HG03571 (cell line): ENCODE data around the gene GLCE.
"Not testable (repeated sequence)": the region's sequence is repeated elsewhere in the genome, so short reads cannot be mapped to it uniquely, and the experiment has no call there.

ENCODE experiments used
- ATAC-seq: cut with Tn5 transposase; IDR thresholded peaks from one replicate; pipeline ENCODE4 v1.9.1; 2021; ENCODE audit not compliant: unreplicated experiment

GLCE gene

DNA sequence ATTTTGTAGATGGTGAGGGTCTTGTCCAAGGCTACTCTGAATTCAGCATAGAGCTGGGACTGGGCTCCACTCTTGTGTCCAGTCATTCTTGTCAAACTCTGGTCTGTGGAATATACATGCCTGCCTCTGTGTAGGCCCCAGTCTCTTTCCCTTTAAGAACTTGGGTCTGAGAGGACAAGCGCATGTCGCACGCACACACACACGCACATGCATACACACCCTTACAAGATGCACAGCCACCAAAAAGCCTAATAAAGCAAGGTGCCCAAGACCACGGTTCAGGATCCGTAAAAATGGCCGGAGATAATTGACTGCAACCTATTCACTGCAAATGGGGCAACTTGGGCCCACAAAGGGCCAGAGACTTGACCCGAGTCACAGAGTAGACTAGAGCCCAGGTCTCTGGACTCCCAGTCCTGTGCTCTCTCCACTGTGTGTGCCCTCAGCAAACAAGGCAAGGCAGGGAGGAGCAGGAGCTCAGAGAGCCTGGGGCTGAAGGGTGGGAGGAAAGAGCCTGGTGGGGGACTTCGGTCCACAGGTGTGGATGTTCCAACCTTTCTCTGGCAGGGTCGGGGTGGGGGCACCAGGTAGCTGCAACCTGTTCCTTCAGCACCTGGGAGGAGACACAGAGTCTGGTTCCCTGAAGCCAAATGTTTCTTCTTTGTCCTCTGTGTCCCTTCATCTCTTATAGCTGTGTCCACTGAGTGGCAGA is 137.4 kb downstream of the GLCE start:
- no peak for ATAC-seq

DNA sequence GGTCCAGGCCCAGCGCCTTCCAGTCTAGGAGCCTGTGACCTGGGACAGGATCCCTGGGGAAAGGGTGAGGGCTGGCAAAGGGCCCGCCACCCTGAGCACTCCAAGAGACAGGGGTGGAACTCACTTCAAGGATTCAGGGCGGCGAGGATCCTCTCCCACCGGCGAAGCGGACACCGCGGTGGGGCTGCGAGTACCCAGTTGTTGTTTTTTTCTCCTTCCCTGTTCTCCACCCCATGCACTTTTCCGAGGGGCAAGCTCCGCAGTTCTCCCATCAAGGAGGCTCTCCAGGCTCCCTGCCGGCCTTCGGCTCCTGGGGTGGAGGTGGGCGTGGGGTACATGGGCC is 137.9 kb downstream of the GLCE start:
- no peak for ATAC-seq

DNA sequence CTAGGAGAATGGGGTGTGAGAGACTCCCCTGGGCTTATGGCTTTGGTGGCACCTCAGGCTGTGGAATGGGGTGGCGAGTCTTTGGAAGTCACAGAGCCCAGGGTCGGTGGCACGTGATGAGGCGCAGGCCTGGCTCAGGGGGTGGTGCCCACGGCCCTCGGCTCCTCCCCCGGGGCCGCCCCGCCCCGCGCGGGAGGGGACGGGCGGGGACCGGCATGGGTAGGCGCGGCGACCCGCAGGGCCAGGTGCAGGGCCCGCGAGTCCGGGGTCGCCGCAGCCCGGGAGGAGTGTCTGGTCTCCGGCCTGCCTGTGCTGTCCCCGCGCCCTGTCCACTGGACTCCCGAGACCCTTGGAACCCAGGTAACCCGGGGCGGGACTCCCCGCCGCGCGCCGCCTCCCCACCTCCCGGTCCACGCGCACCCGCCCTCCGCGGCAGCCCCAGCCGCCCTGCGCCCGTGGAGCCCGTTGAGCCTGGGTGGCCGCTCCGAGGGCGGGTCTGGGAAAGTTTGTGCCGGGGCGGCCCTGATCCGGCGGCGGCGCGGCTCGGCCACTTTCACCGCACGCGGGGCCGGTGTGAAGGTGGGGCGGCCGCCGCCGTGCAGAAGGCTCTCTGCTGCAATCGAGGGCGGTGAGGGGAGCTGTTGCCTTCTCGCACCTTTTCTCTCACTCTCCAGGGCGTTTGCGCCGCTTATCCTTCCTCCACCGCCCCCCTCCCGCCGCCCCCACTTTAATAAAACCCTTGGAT is 138.4 kb downstream of the GLCE start, which contains the start of gene PAQR5:
PAQR5 (plus strand) TSS at position 216 of the 745 bp plus-strand sequence. CDS start 61,169 bp downstream, outside the sequence.
- no peak for ATAC-seq

DNA sequence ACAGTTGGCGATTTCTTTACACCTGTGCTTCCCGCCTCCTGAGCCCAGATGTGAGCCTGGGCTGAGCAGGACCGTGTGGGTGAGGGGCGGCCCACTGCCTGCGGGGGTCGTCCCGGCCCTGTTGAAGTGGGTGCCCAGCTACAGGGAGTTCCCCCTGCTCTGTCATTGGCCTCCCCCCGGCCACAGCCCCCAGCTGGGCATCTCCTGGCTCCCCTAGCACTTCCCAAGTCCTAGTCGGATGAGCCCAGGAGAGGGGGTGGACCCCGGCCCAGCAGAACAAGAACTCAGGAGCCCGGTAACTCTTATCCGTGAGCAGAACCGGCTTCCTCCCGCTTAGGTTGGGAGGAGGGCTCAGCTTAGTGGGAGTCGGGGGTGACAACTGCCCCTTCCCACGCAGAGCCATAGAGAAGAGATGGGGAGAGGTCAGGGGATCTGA is 139.0 kb downstream of the GLCE start:
- ATAC-seq, result no peak

DNA sequence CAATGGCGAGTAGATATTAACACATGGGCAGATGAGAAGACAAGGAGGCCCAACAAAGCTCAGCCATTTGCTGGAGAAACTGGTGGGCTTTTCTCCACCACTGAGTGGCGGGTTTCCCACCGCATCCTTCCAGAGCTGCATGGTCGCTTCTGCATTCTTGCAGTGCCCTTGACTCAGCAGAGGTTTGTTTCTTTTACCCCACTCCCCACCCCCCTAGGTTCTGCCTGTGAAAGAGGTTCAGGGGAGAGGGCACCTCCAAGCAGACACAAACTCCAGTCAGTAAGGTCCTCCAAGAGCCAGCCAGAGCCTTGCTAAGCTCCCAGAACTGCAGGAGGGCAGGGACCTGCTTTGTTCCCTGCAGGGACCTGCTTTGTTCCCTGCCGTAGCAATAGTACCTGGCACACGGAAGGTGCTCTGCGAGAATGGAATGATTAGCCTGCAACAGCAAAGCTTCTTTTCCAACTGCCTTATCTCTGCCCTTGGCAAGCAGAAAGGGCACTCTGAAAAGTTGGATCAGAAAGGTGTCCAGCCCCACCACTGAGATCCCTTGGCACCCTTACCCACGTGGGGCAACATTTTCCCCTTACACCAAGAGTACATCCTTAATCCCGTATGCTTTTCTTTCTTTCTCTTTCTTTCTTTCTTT is 139.6 kb downstream of the GLCE start:
- no peak for ATAC-seq

DNA sequence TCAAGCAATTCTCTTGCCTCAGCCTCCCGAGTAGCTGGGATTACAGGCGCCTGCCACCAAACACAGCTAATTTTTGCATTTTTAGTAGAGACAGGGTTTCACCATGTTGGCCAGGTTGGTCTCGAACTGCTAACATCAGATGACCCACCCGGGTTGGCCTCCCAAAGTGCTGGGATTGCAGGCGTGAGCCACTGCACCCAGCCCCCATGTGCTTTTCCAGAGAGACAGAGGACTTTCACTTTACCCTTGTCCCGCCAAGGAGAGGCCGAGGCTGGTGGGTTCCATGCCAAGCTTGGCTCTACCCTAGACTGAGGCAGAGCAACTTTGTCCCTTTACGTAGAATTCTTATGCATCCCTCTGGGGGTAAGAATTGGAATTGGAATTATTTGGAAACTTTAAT is 140.7 kb downstream of the GLCE start:
- ATAC-seq, result not testable (repeated sequence)

DNA sequence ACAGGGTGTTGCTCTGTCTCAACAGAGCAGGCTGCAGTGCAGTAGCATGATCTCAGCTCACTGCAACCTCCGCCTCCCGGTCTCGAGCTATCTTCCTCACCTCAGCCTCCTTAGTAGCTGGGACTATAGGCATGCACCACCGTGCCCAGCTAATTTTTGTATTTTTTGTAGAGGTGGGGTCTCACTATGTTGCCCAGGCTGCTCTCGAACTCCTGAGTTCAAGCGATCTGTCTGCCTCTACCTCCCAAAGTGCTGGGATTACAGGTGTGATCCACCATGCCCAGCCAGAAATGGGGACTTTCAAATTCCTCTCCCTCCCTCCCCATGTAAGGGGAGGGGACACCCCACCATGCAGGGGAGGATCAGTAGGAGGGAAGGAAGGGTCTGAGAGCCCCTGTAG is 141.7 kb downstream of the GLCE start:
- not testable (repeated sequence) for ATAC-seq

DNA sequence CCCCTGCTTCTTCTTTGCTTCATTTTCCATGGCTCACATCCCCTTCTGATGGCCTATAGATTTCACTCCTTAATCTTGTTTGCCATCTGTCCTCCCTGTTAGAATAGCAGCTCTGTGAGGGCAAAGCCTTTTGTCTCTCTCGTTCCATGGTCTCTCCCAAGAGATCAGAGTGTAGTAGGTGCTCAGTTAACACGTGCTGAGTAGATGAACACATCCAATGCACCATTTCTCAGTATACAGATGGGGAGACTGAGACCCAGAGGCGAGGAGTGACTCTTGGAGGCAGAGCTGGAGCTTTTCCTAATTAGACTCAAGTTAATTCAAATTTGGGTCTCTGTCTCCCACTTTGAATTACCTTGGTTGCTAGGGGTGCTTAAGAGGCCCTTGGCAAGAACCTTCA is 142.5 kb downstream of the GLCE start:
- ATAC-seq, result no peak

DNA sequence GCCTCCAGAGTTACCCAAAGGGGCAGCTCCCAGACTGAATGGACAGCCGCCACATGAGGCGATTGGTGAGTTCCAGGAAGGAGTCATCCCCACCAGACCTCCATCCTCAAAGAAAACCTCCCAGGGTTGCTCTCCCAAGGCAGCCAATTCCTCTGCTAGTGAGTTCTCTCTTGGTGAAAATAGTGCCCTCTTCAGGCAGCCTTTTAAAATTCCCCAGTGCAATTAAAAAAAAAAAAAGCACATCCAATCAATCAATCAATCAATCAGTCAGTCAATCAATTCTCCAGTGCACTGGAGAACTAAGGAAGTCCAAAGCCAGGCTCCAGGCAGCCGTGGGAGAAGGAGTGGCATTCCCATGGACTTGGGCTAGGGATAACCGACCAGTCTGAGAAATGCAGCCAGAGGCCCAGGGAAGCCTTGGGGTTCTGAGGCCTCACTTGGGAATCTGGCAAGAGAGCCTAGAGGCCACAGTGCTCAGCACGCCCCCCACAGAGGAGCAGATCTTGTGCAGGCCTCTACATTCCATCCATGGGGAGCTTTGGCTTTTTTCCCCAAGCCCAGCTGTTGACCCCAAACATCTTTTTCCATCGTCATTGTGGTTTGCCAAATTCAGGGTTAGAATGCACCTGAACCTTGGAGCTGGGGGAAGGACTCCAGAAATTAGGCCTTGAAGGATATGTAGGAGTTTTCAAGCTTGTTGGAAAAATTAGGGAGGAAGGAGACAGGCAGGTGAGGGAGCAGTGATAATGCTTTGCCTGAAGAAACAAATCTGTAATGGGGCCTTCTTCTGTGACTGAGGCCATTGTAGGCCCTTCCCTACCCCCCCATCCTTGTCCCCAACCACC is 143.1 kb downstream of the GLCE start:
- no peak for ATAC-seq

DNA sequence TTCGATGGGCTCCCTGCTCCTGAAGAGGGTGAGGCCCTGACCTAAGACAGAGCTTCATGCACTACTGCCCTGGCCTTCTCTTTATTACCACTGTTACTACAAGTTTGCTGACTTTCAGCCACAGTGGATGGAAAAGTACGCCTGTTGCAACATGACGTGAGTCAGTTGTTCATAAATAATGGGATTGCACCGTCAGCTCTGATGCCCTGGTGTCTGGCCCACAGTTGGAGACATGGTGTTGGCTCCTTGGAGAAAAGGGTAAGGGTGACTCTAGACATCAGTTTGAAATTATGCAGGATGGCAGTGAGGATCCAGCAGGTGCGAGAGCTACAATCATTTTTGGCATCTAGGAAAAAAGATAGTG is 143.7 kb downstream of the GLCE start:
- no peak for ATAC-seq

DNA sequence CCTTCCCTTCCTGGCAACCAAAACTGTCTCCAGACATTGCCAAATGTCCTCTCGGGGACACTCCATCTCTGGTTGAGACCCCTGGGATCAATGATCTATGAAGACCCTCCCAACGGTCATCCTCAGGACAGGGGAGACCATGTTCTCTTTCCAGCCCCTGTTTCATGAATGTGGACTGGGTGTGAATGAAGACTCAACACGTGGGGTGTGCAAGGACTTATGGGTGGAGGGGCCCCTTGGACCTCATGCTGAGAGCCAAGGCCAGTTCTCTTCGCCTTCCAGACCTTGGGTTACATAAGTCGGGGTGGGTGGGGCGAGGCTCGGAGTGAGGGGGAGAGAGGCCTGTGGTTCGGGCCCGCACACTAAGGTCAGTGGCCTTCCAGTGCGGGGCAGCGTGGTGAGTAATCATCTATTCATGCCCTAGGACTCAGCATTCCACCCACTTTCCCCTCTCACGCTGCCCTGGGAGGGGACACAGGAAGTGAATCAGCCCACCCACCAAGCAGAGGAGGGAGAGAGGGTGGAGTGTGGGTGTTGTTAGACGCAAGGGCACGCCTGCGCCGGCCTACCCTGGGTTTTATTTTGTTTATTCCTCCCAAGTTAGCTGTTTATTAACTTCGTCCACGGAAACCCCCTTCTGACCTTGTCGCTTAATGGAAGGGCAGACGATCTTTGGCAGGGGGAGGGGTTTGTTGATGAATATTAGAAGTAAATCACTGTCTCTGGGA is 144.9 kb downstream of the GLCE start:
- no peak for ATAC-seq

DNA sequence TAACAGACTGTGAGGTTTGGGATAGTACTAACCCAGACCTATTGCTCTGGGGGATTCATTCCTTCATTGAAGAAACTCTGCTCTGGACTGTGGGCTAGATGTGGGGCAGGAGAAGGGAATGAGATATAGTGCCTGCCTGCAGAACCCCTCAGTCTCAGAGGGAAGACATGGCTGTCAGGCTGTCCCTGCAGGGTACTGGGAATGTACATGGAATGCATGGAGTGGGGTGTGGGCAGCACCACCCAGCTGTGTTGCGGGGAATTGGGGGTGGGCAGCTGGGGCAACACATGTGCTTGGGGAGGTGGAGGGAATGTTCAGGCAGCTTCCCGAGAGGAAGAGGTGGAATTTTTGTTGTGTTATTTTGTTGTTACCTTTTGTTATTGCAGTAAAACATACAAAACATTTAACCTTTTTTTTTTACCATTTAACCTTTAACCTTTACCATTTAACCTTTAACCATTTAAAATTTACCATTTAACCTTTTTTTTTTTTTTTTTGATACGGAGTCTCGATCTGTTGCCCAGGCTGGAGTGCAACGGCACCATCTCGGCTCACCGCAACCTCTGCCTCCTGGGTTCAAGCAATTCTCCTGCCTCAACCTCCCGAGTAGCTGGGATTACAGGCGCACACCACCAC is 145.6 kb downstream of the GLCE start:
- no peak for ATAC-seq

DNA sequence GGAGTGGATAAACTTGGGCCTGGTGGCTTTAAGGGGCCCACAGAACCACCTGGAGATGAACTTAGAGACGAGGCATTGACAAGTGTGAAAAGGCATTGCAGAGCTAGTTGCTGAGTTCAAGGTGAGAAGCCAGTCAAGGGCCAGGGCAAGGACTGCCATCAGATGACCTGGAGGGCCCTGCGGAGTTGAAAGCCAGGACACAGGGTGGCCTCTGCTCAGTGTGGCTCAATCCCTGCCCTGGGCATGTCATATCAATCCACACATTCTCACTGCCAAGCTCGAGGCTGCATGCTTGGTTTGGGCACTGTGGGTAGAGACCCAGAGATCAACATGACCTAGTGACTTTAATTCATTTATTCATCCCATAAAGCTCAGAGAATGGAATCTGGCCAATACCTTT is 147.5 kb downstream of the GLCE start:
- ATAC-seq, result no peak

DNA sequence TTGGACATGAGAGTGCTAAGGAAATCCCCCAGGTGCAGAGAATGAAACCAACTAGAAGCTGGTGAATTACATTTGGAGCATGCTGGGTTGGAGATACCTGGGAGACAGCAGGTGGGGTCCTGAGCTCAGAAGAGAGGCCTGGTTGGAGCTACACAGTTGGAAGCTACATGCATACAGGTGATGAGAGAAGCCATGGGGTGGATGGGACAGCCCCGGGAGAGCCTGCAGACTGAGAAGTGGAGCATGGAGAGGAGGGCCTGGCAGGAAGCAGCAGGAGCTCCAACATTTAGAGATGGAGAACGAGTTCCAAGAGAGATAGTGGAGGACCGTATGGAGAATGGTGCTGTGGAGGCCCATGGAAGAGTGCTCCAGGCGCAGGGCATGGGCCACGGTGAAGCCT is 148.5 kb downstream of the GLCE start:
- ATAC-seq, result no peak

DNA sequence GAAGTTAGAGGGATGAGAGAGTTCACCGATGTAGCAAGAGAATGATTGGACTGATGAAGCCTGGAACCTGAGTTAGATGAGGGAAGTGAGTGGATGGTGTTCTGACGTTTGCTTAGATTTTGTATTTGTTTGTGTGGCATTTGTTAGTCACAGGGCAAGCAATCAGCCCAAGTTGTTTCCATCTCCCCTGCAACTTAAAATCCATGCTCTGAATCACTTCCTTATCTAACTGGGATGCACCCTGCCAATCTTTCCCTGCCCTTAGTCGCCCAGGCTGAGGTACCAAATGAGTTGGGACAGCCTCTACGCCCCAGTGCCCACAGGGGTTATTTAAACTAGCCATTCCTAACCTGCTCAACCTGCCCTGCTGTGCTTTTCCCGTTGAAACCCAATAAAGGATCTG is 150.9 kb downstream of the GLCE start:
- no peak for ATAC-seq

DNA sequence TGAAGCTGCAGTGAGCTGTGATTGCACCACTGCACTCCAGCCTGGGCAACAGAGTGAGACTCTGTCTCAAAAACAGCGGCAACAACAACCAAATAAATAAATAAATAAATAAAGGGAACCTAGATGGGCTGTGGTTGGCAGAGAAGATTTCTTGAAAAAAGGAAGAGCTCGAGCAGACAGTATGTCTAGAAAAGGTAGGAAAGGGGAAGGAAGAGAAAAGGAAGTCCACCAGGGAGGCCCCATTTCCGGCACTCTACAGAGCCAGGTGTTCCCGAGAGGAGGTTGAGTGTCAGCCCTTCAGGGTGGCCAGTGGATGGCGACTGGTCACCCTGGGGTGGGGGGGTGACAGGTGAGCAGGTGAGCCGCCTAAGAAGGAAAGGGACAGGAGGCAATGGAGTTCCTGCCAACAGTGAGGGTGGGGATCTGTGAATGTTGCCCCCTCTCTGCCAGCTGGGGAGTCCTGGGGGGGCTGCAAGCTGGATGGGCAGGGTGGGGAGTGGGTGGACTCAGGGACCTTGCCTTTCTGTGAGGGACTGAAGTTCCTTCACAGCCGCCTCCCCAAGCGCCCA is 153.1 kb downstream of the GLCE start:
- ATAC-seq, result no peak

DNA sequence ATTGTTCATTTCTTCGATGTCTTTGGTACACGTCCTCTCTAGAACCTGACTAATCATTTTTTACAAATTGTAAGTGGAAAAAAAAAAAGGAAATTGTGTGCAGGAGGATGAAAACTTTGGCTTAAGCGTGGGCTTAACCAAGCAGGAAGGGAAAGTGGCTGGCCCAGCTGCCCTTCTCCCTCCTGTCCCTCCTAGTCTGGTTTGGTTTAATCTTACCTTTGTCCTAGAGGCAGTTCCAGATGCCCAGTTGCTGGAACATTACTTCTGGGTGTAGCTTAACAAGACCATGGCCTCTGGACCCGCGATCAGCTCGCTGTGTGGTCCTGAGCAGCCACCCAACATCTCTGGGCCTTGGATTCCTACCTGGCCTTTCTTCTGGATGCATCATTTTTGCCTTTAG is 153.7 kb downstream of the GLCE start:
- no peak for ATAC-seq

DNA sequence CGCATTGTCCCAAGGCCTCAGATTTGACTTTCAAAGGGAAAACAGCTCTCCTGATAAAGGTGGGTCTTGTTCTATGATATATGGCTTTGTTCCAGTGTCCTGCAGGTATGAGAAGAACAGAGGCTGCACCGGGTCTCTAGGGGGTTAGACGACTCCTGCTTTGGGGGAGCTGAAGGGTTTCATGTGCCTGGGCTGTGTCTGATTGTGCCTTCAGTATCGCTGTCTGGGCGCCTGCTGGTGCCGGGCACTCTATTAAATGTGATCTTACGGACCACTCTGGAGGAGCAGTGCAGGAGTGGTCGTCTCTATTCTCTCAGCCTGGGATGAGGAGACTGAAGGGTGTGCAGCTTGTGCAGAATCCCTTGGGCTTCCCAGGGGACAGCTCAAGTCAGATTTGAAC is 154.3 kb downstream of the GLCE start:
- no peak for ATAC-seq

DNA sequence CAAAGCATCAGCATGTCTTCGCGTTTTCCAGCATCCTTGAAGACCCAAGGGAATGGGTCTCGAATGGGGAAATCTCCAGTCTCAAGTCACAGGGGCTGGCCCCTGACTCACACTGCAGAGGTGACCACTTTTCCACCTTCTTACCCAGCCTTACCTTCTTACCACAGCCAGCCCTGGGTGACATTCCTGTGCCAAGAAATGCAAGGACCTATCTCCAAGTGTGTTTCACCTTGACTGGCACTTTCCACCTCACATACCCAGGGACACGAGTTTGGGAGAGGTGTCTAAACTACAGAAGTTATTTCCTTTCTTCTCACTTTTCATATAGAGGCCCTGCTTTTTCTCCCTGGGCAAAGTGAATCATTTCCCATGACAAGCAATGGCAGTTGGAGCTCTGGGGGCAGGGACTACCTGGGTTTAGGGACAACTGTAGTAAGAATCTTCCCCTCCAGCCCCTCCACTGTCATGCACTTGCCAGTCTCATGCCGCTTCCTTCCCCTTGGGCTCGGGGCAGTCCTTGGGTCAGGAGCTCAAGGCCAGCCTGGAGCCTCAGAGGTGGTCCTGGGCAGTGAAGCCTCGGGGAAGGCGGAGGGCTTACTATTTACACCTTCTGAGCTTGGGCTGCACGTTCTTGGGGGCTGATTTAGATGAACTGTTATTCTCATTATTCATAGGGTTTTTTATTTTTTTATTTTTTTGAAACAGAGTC is 155.1 kb downstream of the GLCE start:
- ATAC-seq, result no peak
